ENCODE results near the gene ACSM2A.
"Not testable (repeated sequence)": the region's sequence is repeated elsewhere in the genome, so short reads cannot be mapped to it uniquely, and the experiment has no call there.

ACSM2A gene

DNA sequence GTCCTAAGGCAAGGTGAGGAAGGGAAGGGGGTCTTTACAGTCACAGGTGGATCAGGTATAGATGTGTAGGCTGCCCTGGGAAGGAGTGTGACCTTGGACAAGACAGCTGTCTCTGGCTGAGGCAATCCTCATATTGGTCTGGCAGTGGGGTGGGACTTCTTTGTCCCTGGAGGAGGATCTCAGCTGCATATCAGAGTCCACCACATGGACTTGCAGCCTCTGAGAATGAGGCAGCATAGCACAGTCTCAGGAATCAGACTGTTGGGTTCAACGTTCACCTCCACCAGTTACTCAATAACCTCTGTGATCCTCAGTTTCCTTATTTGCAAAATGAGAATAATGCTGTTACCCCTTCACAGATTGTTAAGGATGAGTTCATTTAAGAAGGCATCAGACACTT lies 33.4 kb downstream of the ACSM2A start:
- Histone ChIP-seq H3K9me3 (no peaks in the 10 kb centered on the region), H3K36me3 (replicated peaks) (no peaks in the 10 kb centered on the region), H3K4me1 (no peaks in the 10 kb centered on the region), H3K27me3 (ENCODE audit: low read depth) (no peaks in the 10 kb centered on the region), H3K4me3 (no peak overlapping the region)
- in situ Hi-C loops (cut with MboI; ENCODE audit: low sequenced_read_pairs), result no loop called here
- no peak for DNase-seq (ENCODE audit: low spot score in 2 of 2)

DNA sequence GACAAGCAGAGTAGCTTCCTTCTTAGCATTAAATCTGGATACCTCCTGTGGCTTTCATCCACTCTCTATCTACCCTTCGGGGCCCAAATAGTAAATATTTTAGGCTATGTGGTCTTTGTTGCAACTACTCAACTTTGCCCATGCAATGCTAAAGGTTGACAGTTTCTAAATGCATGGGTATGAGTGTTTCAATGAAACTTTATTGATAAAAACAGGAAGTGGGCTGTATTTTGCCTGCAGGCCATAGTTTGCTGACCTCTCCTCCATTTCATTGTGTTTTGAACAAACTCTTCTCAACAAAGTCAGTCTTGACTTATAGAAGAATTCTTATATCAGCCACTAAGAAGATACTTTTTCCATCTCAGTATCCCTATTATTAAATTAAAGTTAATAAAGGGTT lies 34.1 kb downstream of the ACSM2A start:
- in situ Hi-C loops (cut with MboI; ENCODE audit: low sequenced_read_pairs), result no loop called here
- no peaks in the 10 kb centered on the region for H3K36me3 ChIP-seq (replicated peaks)
- H3K27me3 ChIP-seq (ENCODE audit: low read depth), result no peaks in the 10 kb centered on the region
- no peaks in the 10 kb centered on the region for H3K4me1 ChIP-seq
- H3K9me3 ChIP-seq, result no peaks in the 10 kb centered on the region
- DNase-seq (ENCODE audit: low spot score in 2 of 2), result no peak
- H3K4me3 ChIP-seq, result no peak overlapping the region

DNA sequence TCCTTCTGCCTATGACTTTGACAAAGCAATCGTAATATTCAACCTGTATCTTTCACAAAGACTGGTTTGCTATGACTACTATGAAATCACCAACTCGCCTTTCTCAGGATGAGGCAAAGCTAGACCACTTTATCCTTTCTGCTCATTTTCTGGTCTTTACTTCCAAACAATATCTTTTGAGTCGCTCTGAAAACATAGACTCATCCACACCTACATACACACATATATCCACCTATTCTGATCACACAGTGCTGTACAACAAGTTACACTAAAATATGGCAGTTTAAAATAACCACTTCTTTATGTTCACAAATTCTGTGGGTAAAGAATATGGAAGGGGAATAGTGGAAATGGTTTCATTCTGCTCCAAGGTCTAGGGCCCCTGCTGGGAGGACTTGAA lies 39.7 kb downstream of the ACSM2A start:
- H3K4me3 ChIP-seq; in situ Hi-C loops (cut with MboI; ENCODE audit: low sequenced_read_pairs); H3K9me3 ChIP-seq; H3K36me3 ChIP-seq (replicated peaks); H3K27me3 ChIP-seq (ENCODE audit: low read depth); DNase-seq (ENCODE audit: low spot score in 2 of 2); H3K4me1 ChIP-seq: not testable (repeated sequence)

DNA sequence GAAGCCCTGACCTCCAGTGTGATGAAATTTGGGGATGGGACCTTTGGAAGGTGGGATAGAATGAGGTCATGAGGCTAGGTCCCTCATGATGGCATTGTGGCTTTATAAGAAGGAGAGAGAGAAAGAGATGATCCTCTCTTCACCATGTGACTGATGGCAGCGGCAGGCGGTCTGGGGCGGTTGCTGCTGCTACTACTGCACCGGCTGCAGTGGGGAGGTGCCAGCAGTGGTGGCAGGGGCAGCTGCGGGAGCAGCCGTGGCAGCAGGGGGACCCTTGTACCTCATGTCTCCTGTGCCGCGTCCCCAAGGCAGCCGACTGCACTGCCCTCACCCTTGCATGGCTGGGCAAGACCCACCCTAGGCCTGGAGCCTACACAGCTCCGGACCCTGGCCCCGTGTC lies 40.1 kb downstream of the ACSM2A start:
- H3K4me3 ChIP-seq; H3K4me1 ChIP-seq; in situ Hi-C loops (cut with MboI; ENCODE audit: low sequenced_read_pairs); H3K27me3 ChIP-seq (ENCODE audit: low read depth); H3K36me3 ChIP-seq (replicated peaks); DNase-seq (ENCODE audit: low spot score in 2 of 2); H3K9me3 ChIP-seq: not testable (repeated sequence)

DNA sequence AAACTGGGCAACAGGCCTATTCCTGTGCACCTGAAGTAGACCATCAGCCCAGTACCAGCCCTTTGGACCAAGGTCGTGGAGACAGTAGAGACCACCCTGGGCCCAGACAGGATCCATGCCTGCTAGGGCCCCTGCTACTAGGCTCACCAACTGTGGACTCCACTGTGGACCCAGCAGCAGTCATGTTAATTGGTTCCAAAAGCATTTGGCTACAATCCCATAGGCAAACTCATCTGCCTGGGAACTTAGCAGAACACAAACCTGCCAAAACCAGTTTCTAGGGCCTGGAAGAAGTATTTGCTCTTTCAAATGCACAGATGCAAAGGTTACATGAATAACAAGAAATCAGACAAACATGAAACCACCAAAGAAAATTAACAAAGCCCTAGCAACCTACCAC lies 53.1 kb downstream of the ACSM2A start:
- Histone ChIP-seq H3K9me3 (no peaks in the 10 kb centered on the region), H3K27me3 (ENCODE audit: low read depth) (no peaks in the 10 kb centered on the region), H3K4me1 (no peaks in the 10 kb centered on the region), H3K36me3 (replicated peaks) (no peaks in the 10 kb centered on the region), H3K4me3 (no peak overlapping the region)
- in situ Hi-C loops (cut with MboI; ENCODE audit: low sequenced_read_pairs), result no loop called here
- no peak for DNase-seq (ENCODE audit: low spot score in 2 of 2)

DNA sequence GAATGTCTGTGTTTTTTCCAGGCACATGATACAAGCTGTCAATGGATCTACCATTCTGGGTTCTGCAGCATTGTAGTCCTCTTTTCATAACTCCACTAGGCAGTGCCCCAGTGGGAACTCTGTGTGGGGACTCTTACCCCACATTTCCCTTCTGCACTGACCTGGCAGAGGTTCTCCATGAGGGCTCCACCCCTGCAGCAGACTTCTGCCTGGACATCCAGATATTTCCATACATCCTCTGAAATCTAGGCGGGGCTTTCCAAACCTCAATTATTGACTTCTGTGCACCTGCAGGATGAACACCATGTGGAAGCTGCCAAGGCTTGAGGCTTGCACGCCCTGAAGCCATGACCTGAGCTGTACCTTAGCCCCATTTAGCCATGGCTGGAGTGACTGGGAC lies 56.0 kb downstream of the ACSM2A start:
- H3K4me1 ChIP-seq, result no peaks in the 10 kb centered on the region
- H3K27me3 ChIP-seq (ENCODE audit: low read depth), result no peaks in the 10 kb centered on the region
- in situ Hi-C loops (cut with MboI; ENCODE audit: low sequenced_read_pairs), result no loop called here
- no peaks in the 10 kb centered on the region for H3K9me3 ChIP-seq
- H3K36me3 ChIP-seq (replicated peaks), result no peaks in the 10 kb centered on the region
- H3K4me3 ChIP-seq, result no peak overlapping the region
- DNase-seq (ENCODE audit: low spot score in 2 of 2), result no peak

DNA sequence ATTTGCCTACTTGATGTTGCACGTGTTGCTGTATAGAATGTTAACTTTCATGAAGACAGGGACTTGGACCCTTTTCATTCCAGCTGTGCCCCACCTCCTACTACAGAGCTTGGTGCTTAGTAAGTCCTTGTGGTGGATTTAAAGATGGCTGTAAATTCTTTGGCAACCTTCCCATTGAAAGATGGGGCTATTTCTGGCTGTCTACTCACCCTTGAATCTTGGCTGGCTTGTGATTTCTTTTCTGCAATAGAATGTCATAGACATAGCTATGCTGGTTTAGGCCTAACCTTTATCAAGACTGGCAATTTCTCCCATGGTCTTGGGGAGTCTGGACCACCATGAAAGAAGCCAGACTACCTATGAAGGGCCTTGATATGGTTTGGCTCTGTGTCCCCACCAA lies 59.0 kb downstream of the ACSM2A start:
- H3K4me1 ChIP-seq, result no peaks in the 10 kb centered on the region
- in situ Hi-C loops (cut with MboI; ENCODE audit: low sequenced_read_pairs), result no loop called here
- DNase-seq (ENCODE audit: low spot score in 2 of 2), result no peak
- no peak overlapping the region for H3K4me3 ChIP-seq
- H3K36me3 ChIP-seq (replicated peaks), result no peaks in the 10 kb centered on the region
- no peaks in the 10 kb centered on the region for H3K27me3 ChIP-seq (ENCODE audit: low read depth)
- no peaks in the 10 kb centered on the region for H3K9me3 ChIP-seq

DNA sequence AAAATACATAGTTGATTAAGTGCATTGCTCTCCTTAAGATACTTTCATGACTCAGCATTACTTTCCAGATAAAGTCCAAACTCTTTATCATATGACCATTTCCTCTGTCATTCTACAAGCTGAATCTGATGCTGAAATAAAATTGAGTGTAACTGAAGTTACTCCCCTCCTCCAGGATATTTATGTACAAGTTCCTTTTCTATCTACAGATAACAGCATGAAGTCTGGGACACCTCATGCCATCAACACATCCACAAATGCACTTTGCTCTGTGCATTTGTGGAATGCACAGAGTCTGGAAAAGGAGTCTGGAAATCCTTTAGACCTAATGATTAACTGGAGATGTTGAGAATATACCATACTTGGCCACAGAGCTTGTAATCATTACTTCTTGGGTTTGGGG lies 64.4 kb downstream of the ACSM2A start:
- no peaks in the 10 kb centered on the region for H3K36me3 ChIP-seq (replicated peaks)
- no peak overlapping the region for H3K4me3 ChIP-seq
- no peak for DNase-seq (ENCODE audit: low spot score in 2 of 2)
- no peaks in the 10 kb centered on the region for H3K9me3 ChIP-seq
- in situ Hi-C loops (cut with MboI; ENCODE audit: low sequenced_read_pairs), result no loop called here
- H3K4me1 ChIP-seq, result no peaks in the 10 kb centered on the region
- no peaks in the 10 kb centered on the region for H3K27me3 ChIP-seq (ENCODE audit: low read depth)

DNA sequence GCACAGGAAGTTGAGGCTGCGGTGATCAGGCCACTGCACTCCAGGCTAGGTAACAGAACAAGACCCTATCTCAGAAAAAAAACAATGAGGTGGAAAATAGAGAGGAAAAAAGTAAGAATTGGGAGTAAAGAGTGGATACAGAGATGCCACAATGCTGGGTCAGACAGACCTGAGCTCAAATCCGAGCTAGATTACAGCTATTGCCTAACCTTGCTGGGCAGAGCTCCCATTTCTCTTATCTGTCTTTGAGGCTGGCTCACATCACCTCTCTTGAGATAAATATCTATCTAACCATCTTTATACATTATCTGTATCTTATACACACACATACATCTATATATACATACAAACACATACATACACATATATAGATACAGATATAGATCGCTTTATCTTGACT lies 65.8 kb downstream of the ACSM2A start:
- Histone ChIP-seq H3K4me3 (no peak overlapping the region), H3K9me3 (no peaks in the 10 kb centered on the region), H3K36me3 (replicated peaks) (no peaks in the 10 kb centered on the region), H3K4me1 (no peaks in the 10 kb centered on the region), H3K27me3 (ENCODE audit: low read depth) (no peaks in the 10 kb centered on the region)
- in situ Hi-C loops (cut with MboI; ENCODE audit: low sequenced_read_pairs), result no loop called here
- DNase-seq (ENCODE audit: low spot score in 2 of 2), result no peak

DNA sequence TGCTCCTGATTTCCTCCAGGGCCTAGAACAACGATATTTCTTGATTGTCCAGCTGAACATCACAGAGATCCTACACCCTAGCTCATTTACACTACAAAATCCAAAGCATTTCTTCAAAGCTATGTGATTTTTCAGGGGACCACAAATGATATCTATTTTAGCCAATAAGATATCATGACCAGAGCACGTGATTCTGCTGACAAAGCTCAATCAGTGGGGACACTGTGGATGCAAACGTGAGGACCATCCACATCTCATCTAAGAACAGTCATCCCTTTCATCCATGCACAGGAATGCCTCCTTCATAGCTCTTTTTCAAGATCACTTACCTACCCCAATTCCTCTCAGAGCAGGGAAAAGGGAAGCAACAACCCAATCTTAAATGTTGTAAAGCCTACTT lies 67.9 kb downstream of the ACSM2A start:
- H3K27me3 ChIP-seq (ENCODE audit: low read depth), result no peaks in the 10 kb centered on the region
- DNase-seq (ENCODE audit: low spot score in 2 of 2), result no peak
- in situ Hi-C loops (cut with MboI; ENCODE audit: low sequenced_read_pairs), result no loop called here
- H3K4me1 ChIP-seq, result no peaks in the 10 kb centered on the region
- H3K9me3 ChIP-seq, result no peaks in the 10 kb centered on the region
- H3K4me3 ChIP-seq, result no peak overlapping the region
- H3K36me3 ChIP-seq (replicated peaks), result no peaks in the 10 kb centered on the region

DNA sequence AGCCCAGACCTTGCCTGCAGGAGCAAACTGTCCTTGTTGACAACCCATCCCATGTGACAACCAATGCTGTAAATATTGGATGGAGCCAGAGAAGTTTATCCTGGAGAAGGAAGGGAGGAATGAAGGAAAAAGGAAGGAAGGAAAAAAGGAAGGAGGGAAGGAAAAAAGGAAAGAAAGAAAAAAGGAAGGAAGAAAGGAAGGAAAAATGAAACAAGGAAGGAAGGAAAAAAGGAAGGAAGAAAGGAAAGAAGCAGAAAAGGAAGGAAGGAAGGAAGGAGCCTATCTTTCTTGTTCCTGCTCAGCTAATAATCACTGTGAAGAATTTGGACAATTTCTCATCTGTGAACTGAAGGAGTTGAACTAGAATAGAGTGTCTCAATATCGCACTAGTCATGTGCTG lies 68.8 kb downstream of the ACSM2A start:
- H3K4me1 ChIP-seq, result no peaks in the 10 kb centered on the region
- H3K4me3 ChIP-seq, result no peak overlapping the region
- H3K27me3 ChIP-seq (ENCODE audit: low read depth), result no peaks in the 10 kb centered on the region
- no peaks in the 10 kb centered on the region for H3K9me3 ChIP-seq
- no peaks in the 10 kb centered on the region for H3K36me3 ChIP-seq (replicated peaks)
- in situ Hi-C loops (cut with MboI; ENCODE audit: low sequenced_read_pairs), result no loop called here
- DNase-seq (ENCODE audit: low spot score in 2 of 2), result no peak

DNA sequence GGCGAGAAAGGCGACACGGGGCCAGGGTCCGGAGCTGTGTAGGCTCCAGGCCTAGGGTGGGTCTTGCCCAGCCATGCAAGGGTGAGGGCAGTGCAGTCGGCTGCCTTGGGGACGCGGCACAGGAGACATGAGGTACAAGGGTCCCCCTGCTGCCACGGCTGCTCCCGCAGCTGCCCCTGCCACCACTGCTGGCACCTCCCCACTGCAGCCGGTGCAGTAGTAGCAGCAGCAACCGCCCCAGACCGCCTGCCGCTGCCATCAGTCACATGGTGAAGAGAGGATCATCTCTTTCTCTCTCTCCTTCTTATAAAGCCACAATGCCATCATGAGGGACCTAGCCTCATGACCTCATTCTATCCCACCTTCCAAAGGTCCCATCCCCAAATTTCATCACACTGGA lies 80.5 kb downstream of the ACSM2A start:
- DNase-seq (ENCODE audit: low spot score in 2 of 2); H3K27me3 ChIP-seq (ENCODE audit: low read depth); in situ Hi-C loops (cut with MboI; ENCODE audit: low sequenced_read_pairs); H3K36me3 ChIP-seq (replicated peaks); H3K4me3 ChIP-seq; H3K4me1 ChIP-seq; H3K9me3 ChIP-seq: not testable (repeated sequence)

DNA sequence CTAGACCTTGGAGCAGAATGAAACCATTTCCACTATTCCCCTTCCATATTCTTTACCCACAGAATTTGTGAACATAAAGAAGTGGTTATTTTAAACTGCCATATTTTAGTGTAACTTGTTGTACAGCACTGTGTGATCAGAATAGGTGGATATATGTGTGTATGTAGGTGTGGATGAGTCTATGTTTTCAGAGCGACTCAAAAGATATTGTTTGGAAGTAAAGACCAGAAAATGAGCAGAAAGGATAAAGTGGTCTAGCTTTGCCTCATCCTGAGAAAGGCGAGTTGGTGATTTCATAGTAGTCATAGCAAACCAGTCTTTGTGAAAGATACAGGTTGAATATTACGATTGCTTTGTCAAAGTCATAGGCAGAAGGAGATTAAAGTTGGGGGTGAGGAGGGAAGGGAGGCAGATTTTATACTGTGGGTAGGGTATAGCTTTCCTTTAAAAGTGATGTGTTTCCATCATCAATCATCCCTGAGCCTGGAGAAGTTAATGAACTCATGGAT lies 81.0 kb downstream of the ACSM2A start:
- H3K4me1 ChIP-seq; H3K27me3 ChIP-seq (ENCODE audit: low read depth); DNase-seq (ENCODE audit: low spot score in 2 of 2); in situ Hi-C loops (cut with MboI; ENCODE audit: low sequenced_read_pairs); H3K4me3 ChIP-seq; H3K9me3 ChIP-seq; H3K36me3 ChIP-seq (replicated peaks): not testable (repeated sequence)

DNA sequence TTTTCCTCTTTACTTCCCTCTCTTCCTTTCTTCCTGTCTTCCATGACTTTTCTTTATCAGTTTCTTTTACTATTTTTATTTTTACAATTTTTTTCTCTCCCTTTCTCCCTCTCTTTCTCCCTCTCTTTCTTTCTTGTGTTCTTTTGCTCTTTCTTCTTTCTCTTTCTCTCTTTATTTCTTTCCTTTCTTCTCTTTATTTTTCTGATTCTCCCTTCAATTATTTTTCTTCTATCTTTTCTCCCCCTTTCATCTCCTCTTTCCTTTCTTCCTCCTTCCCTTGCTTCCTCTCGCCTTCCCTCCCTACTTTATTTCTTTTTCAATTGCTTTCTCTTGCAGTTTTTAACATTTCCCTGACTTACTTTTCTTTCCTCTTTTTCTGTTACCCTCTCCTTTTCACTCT lies 85.3 kb downstream of the ACSM2A start:
- H3K9me3 ChIP-seq; H3K4me1 ChIP-seq; DNase-seq (ENCODE audit: low spot score in 2 of 2); in situ Hi-C loops (cut with MboI; ENCODE audit: low sequenced_read_pairs); H3K27me3 ChIP-seq (ENCODE audit: low read depth); H3K36me3 ChIP-seq (replicated peaks); H3K4me3 ChIP-seq: not testable (repeated sequence)
